Heart left ventricle (tissue), 13 donors: ENCODE data around the gene SHC3.

ENCODE experiments used
- POLR2A ChIP-seq, 2 donors: fragments of 450-650 bp; IDR thresholded peaks; one replicate each; pipeline ENCODE4 v1.6.1; 2017; ENCODE audit warnings: antibody characterized with exemption in 2 of 2, mild to moderate bottlenecking in 2 of 2, moderate library complexity in 2 of 2
- TF ChIP-seq, protein P1 (sequence below), 12 donors: fragments of 200-600 bp; sonication (generic) in 4 of 12; IDR thresholded peaks; one replicate each; pipeline versions ENCODE4 v1.5.0 to v1.8.0; 2018 to 2022; ENCODE audit warnings: antibody characterized with exemption in 12 of 12, mild to moderate bottlenecking in 5 of 12
- donor health status: ischemic (EF 13 %, LVEDD 7.1; RV severe dilation, severe dysfunction).
- donor health status: DM: no; HTN: yes; CAD: no.
- donor health status: DM: no; HTN: no; CAD: no.
- donor health status: ischemic (EF 25% LVEDD 6.9; RV normal size, moderate dysfunction).
- donor health status: ischemic (EF 25% LVEDD 5.7; RV mildly dilated, moderate dysfunction).
- donor health status: ischemic (EF 35%, LVEDD 5.7; RV mildly dilated, moderate dysfunction).
- donor health status: nonischemic (EF 11% LVEDD 7.7; RV severe dilation, severe dysfunction).
- donor health status: DM: yes; HTN: yes; CAD: no.
- donor health status: PGD.
- donor health status: ischemic (EF 29% LVEDD 5.4; RV normal size, mild dysfunction).
- donor health status: nonischemic (EF 23%, LVEDD 6.1; RV moderate dilation, normal function).

DNA sequence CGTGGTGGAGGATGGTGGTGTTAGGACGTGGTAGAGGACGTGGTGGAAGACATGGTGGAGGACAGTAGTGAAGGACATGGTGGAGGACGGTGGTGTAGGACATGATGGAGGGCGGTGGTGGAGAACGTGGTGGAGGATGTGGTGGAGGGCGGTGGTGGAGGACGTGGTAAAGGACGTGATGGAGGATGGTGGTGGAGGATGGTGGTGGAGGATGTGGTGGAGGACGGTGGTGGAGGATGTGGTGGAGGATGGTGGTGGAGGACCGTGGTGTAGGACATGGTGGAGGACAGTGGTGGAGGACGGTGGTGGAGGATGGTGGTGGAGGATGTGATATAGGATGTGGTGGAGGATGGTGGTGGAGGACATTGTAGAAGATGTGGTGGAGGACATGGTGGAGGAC, 119.7 kb downstream of the SHC3 start:
- TF ChIP-seq, protein P1, sequence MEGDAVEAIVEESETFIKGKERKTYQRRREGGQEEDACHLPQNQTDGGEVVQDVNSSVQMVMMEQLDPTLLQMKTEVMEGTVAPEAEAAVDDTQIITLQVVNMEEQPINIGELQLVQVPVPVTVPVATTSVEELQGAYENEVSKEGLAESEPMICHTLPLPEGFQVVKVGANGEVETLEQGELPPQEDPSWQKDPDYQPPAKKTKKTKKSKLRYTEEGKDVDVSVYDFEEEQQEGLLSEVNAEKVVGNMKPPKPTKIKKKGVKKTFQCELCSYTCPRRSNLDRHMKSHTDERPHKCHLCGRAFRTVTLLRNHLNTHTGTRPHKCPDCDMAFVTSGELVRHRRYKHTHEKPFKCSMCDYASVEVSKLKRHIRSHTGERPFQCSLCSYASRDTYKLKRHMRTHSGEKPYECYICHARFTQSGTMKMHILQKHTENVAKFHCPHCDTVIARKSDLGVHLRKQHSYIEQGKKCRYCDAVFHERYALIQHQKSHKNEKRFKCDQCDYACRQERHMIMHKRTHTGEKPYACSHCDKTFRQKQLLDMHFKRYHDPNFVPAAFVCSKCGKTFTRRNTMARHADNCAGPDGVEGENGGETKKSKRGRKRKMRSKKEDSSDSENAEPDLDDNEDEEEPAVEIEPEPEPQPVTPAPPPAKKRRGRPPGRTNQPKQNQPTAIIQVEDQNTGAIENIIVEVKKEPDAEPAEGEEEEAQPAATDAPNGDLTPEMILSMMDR (IDR thresholded peaks at IDR 0.05) = no peak
- TF ChIP-seq POLR2A (IDR thresholded peaks at IDR 0.05) = no peak
